ENCODE measurements around the gene P3H2. TPM values are rescaled to one million over a fixed set of nuclear protein-coding genes. Genes with fewer than 3 reads are reported as not detected.

Gene P3H2
- total RNA-seq, 1 experiment from 2014 or later, result 82.2 TPM

DNA sequence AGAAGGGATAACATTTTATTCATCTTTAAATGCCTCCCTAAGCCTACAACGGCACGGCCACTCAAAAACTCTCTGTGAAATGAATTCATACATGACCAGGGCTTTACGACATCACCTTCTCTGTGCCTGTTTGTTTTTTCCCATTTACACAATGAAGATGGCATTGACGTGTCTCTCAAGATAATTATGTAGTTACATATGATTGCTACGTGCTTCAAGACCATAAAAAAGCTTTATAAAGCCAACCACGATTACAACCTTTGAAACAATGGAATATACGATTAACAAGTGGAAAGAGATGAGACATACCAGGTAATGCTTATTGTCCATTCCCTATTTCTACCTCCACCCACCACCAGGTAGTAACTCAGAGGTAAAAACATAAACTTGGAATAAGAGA, 168.4 kb downstream of the P3H2 start:
- no peak for DNase-seq (ENCODE audit: low read depth, low spot score)
- BruUV-seq (replicated peaks), result no TSS peak
- ATAC-seq, result no peak
- Histone ChIP-seq H3K36me3 (ENCODE audit: control insufficient read depth, insufficient read depth, low read length) (no peaks in the 10 kb centered on the region), H3K27me3 (ENCODE audit: control insufficient read depth, insufficient read depth, low read length) (no peaks in the 10 kb centered on the region), H3K9me3 (ENCODE audit: control insufficient read depth, insufficient read depth, low read depth, low read length) (no peaks in the 10 kb centered on the region), H3K27ac (ENCODE audit: low read length) (no peak overlapping the region), H3K4me1 (ENCODE audit: control insufficient read depth, insufficient read depth, low read length) (no peaks in the 10 kb centered on the region), H3K4me3 (ENCODE audit: low read depth in 2 of 2, low read length in 2 of 2) (no peak overlapping the region)
- ChIA-PET CTCF (no interaction called here), POLR2A (no interaction called here)
- intact Hi-C loops (cut with micrococcal nuclease; ENCODE audit: unreplicated experiment), result no loop called here
- TF ChIP-seq SIN3A (IDR thresholded peaks at IDR 0.05; ENCODE audit: borderline replicate concordance, insufficient read depth, low read depth, low read length) (no peak), TCF7L2 (IDR thresholded peaks at IDR 0.05; ENCODE audit: low read depth, low read length) (no peak), POLR2AphosphoS5 (IDR thresholded peaks at IDR 0.05; ENCODE audit: low read depth, low read length) (no peak)
- TF ChIP-seq, protein P1, sequence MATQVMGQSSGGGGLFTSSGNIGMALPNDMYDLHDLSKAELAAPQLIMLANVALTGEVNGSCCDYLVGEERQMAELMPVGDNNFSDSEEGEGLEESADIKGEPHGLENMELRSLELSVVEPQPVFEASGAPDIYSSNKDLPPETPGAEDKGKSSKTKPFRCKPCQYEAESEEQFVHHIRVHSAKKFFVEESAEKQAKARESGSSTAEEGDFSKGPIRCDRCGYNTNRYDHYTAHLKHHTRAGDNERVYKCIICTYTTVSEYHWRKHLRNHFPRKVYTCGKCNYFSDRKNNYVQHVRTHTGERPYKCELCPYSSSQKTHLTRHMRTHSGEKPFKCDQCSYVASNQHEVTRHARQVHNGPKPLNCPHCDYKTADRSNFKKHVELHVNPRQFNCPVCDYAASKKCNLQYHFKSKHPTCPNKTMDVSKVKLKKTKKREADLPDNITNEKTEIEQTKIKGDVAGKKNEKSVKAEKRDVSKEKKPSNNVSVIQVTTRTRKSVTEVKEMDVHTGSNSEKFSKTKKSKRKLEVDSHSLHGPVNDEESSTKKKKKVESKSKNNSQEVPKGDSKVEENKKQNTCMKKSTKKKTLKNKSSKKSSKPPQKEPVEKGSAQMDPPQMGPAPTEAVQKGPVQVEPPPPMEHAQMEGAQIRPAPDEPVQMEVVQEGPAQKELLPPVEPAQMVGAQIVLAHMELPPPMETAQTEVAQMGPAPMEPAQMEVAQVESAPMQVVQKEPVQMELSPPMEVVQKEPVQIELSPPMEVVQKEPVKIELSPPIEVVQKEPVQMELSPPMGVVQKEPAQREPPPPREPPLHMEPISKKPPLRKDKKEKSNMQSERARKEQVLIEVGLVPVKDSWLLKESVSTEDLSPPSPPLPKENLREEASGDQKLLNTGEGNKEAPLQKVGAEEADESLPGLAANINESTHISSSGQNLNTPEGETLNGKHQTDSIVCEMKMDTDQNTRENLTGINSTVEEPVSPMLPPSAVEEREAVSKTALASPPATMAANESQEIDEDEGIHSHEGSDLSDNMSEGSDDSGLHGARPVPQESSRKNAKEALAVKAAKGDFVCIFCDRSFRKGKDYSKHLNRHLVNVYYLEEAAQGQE (IDR thresholded peaks at IDR 0.05; ENCODE audit: insufficient read depth in 1 of 2, low read depth in 2 of 2, low read length in 1 of 2), result no peak
- TF ChIP-seq, protein P2, sequence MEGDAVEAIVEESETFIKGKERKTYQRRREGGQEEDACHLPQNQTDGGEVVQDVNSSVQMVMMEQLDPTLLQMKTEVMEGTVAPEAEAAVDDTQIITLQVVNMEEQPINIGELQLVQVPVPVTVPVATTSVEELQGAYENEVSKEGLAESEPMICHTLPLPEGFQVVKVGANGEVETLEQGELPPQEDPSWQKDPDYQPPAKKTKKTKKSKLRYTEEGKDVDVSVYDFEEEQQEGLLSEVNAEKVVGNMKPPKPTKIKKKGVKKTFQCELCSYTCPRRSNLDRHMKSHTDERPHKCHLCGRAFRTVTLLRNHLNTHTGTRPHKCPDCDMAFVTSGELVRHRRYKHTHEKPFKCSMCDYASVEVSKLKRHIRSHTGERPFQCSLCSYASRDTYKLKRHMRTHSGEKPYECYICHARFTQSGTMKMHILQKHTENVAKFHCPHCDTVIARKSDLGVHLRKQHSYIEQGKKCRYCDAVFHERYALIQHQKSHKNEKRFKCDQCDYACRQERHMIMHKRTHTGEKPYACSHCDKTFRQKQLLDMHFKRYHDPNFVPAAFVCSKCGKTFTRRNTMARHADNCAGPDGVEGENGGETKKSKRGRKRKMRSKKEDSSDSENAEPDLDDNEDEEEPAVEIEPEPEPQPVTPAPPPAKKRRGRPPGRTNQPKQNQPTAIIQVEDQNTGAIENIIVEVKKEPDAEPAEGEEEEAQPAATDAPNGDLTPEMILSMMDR (IDR thresholded peaks at IDR 0.05), result no peak
- in situ Hi-C loops (cut with HindIII; ENCODE audit: low pct_unique_long_range_greater_than_20kb, low sequenced_read_pairs), result loop anchor here (25.0 kb wide), 1 partner anchor 135 kb away; no protein-coding TSS in a partner anchor

GRCh38 chr3:189950258-189950657, 170.4 kb downstream of the P3H2 start:
- Histone ChIP-seq H3K9me3 (ENCODE audit: control insufficient read depth, insufficient read depth, low read depth, low read length) (no peaks in the 10 kb centered on the region), H3K27me3 (ENCODE audit: control insufficient read depth, insufficient read depth, low read length) (no peaks in the 10 kb centered on the region), H3K4me3 (ENCODE audit: low read depth in 2 of 2, low read length in 2 of 2) (no peak overlapping the region), H3K27ac (ENCODE audit: low read length) (no peak overlapping the region), H3K4me1 (ENCODE audit: control insufficient read depth, insufficient read depth, low read length) (no peaks in the 10 kb centered on the region), H3K36me3 (ENCODE audit: control insufficient read depth, insufficient read depth, low read length) (no peaks in the 10 kb centered on the region)
- no peak for ATAC-seq
- ChIA-PET CTCF (no interaction called here), POLR2A (no interaction called here)
- DNase-seq (ENCODE audit: low read depth, low spot score), result no peak
- TF ChIP-seq POLR2AphosphoS5 (IDR thresholded peaks at IDR 0.05; ENCODE audit: low read depth, low read length), result no peak
- no peak for TF ChIP-seq SIN3A (IDR thresholded peaks at IDR 0.05; ENCODE audit: borderline replicate concordance, insufficient read depth, low read depth, low read length)
- TF ChIP-seq TCF7L2 (IDR thresholded peaks at IDR 0.05; ENCODE audit: low read depth, low read length), result no peak
- TF ChIP-seq, protein P1 (IDR thresholded peaks at IDR 0.05; ENCODE audit: insufficient read depth in 1 of 2, low read depth in 2 of 2, low read length in 1 of 2), result no peak
- TF ChIP-seq, protein P2 (IDR thresholded peaks at IDR 0.05), result no peak
- in situ Hi-C loops (cut with HindIII; ENCODE audit: low pct_unique_long_range_greater_than_20kb, low sequenced_read_pairs), result loop anchor here (25.0 kb wide), 1 partner anchor 137 kb away; no protein-coding TSS in a partner anchor
- no TSS peak for BruUV-seq (replicated peaks)
- intact Hi-C loops (cut with micrococcal nuclease; ENCODE audit: unreplicated experiment), result no loop called here

Data from Panc1 (cell line).